GM12865 (cell line): ENCODE measurements around the gene MRPL52.
"Not testable (repeated sequence)": the region's sequence is repeated elsewhere in the genome, so short reads cannot be mapped to it uniquely, and the experiment has no call there.

ENCODE experiments used
- DNase-seq: peaks from one replicate; pipeline ENCODE4 v3.0.0; 2010; ENCODE audit warnings: low read depth
- H3K4me3 ChIP-seq: 2 replicates; pipeline ENCODE4 v1.5.1; 2011; ENCODE audit warnings: mild to moderate bottlenecking, low read depth, low read length, control low read depth
- TF ChIP-seq, protein P1 (sequence below): IDR thresholded peaks from 2 replicates; pipeline ENCODE4 v1.5.1; 2011; ENCODE audit warnings: low read length, control low read depth, low read depth, inconsistent platforms; ENCODE audit not compliant: insufficient read depth; ENCODE audit errors: missing control alignments

MRPL52 gene

DNA sequence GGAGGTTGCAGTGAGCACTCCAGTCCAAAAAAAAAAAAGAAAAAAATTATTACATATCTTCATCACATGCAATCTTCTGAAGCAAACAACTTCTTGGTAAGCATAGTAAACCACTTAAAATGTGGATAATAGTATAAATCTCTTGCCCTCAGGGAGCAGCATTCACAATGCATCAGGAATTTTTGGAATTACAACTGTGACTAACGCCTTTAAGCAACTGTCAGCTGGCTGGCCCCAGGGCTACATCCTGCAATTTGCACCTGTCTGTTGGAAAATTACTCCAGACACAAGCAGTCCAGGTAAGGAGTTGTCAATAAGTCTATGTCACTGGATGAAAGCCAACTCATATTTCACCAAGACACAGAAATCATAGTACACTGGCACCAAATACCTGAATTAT lies 9.0 kb upstream of the MRPL52 start:
- TF ChIP-seq, protein P1, sequence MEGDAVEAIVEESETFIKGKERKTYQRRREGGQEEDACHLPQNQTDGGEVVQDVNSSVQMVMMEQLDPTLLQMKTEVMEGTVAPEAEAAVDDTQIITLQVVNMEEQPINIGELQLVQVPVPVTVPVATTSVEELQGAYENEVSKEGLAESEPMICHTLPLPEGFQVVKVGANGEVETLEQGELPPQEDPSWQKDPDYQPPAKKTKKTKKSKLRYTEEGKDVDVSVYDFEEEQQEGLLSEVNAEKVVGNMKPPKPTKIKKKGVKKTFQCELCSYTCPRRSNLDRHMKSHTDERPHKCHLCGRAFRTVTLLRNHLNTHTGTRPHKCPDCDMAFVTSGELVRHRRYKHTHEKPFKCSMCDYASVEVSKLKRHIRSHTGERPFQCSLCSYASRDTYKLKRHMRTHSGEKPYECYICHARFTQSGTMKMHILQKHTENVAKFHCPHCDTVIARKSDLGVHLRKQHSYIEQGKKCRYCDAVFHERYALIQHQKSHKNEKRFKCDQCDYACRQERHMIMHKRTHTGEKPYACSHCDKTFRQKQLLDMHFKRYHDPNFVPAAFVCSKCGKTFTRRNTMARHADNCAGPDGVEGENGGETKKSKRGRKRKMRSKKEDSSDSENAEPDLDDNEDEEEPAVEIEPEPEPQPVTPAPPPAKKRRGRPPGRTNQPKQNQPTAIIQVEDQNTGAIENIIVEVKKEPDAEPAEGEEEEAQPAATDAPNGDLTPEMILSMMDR, result no peak
- no peak overlapping the region for H3K4me3 ChIP-seq
- DNase-seq, result no peak

DNA sequence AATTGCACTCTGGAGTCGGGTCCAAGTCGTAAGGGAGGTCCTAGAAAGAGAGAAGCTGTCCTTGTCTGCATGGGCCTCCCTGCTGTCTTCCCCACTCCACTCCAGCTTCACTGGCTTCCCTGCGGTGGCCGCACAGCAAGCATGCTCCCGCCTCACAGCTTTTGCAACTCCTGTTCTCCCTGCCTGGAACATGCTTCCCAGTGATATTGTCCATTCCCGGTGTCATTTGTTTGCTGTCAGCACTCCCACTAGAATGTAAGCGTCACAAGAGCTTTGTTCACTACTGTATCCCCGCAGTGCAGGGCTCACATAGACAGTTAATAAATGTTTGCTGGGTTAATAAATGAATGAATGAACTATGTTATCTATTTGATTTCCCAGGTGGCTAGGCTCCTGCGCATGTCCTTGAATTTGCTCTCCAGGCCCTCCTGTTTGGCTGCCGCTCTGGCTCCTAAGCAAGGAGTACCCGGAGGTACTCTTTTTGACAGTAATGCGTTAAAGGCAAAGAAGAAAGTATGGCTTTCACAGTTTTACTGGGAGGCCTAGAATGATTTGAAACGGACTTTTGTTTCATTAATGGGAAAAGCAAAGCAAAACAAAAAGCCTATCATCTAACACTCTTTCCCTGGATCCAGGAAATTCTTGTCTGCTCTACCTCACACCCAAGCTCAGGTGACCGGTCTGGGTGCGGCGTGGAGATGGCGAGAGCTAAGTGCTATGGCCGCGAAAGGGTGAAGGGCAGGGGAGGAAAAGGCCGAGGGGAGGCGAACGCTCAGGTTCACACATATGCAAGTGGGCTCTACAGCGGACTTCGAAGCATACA lies 8.3 kb upstream of the MRPL52 start:
- DNase-seq, result no peak

DNA sequence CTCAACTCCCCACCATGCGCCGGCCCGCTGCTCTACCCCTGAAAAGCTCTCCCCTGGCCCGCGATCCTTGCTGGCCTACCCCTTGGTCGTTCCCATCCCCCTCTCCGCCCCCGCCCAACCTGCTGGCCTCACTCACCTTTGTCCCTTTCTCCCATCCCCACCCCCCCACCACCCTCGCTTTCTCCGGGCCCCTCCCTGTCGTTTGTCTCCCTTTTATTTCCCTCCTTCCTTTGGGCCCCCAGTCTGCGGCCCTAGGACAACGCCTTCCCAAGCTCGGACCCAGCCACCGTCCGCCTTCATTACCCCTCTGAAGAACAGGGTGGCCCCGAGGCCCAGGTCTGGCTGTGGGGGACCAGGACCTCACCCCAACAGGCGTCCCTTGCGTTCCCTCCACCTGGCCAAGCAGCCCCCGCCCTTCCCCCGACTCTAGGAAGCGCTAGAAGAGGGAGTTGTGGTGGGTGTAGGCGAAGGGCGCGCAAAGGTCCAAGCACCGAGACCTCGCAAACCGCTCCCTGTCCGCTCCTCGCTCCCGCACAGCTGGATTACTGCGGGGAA lies 7.6 kb upstream of the MRPL52 start:
- TF ChIP-seq, protein P1, result no peak
- DNase-seq, result no peak
- H3K4me3 ChIP-seq, result peak overlapping the region; percentile 62

More for the DNA sequence above, 8.3 kb upstream of the MRPL52 start:
- TF ChIP-seq, protein P1, result no peak
- H3K4me3 ChIP-seq, result no peak overlapping the region

DNA sequence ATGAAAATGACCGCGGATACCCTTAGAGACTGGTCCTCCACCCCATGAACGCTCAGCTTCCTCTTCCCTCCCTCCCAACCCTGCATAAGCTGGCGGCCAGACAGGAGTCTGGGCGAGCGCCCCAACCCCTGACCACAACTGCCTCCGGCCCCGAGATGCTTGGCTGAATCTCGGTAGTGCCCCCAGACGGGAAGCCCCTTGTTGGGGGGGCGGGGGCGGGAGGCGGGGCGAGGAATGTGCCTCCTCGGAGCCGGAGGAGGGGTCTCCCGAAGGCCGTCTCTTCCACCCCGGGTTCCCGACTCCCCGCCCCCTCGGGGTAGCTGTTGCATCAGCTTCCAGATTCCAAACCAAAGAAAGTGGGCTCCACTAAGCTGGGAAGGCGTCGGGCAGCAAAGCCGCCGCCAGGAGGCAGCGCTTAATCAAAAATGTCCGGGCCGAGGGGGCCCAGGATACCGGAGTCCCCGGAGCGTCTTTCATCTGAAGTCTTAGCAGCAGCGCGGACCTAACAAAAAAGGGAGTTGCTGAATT lies 7.1 kb upstream of the MRPL52 start:
- peak overlapping the region; percentile 62 for H3K4me3 ChIP-seq
- peak; percentile 83 for DNase-seq

DNA sequence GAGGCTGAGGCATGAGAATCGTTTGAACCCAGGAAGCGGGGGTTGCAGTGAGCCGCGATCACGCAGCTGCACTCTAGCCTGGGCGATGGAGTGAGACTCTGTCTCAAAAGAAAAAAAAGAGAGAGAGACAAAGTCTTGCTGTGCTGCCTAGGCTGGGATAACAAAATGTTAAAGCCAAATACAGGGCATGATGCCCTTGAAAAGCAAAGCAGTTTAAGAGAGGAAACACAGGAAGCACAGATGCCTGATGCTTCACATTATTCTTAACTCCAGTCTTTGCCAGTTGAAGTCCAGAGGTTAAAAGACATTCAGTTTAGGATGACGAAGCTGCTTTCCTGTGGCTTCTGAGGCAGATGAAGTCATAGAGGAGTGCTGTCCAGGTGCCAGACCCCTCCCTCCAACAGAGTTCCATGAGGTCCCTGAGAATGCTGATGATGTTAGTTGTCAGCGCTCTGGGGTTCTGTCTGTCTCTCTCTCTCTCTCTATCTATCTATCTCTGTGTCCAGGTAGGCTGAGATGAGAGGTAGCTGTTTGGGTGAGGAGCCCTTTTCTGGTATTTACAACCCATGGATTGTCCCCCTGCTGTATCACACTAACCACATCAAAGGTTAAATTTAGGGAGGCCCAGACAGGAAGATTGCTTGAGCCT lies 4.9 kb upstream of the MRPL52 start:
- DNase-seq, result peak; percentile 41
- no peak overlapping the region for H3K4me3 ChIP-seq
- TF ChIP-seq, protein P1, result no peak

More for the DNA sequence above, 7.1 kb upstream of the MRPL52 start:
- TF ChIP-seq, protein P1, result peak; percentile 73

DNA sequence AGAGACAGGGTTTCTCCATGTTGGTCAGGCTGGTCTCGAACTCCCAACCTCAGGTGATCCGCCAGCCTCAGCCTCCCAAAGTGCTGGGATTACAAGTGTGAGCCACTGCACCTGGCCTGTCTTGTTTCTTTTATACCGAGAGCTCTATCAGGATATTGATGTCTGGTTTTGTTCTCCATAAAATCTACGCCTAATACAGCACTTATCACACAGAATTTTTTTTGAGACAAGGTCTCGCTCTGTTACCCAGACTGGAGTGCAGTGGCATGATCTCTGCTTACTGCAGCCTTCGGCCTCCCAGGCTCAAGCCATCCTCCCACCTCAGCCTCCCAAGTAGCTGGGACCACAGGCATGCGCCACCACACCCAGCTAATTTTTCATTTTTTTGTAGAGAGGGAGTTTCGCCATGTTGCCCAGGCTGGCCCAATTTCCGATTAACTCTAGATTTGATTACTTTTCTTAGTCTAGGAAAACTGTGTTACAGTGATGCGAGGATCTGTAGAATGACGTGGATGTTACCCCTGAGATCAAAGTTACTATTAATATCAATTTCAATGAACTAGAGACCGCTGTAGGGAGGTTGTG lies 519 bp upstream of the MRPL52 start:
- not testable (repeated sequence) for DNase-seq

DNA sequence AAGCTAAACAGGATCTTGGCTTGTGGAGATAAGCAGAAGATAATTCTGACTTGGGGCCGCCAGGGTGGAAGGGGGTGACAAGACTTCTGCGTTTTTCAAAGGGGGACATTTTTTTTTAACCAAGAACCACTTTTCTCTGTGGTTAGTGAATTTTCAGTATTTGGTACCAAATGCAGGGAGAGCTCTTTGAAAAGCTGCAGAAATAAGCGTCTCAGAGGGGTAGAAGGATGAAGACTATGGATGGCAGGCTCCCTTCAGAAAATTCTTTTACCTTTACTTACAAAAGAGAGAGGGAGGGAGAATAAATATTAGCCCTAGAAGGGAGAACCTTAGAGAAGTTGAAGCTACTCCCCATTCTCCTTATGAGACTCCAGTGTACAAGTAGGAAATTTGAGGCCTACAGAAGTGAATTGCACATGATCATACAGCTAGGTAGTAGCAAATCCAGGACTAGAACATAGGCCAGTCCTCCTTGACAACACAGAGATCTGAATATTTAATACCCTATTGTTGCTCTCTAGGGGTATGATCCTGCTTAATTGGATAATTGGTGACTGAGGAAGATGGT lies 840 bp downstream of the MRPL52 start:
- TF ChIP-seq, protein P1, result no peak
- peak overlapping the region; percentile 85 for H3K4me3 ChIP-seq
- DNase-seq, result no peak

More for the DNA sequence above, 519 bp upstream of the MRPL52 start:
- H3K4me3 ChIP-seq, result peak overlapping the region; percentile 85
